ENCODE data around the gene CUL5. TPM values are rescaled to one million over a fixed set of nuclear protein-coding genes. Genes with fewer than 3 reads are reported as not detected.
"Not testable (repeated sequence)": the region's sequence is repeated elsewhere in the genome, so short reads cannot be mapped to it uniquely, and the experiment has no call there.

The CUL5 gene
- polyA plus RNA-seq, 1 donor from 2014 or later, result 40.2 TPM

- Histone ChIP-seq H3K9ac (ENCODE audit: low read length) (no peak overlapping the region), H3K4me2 (ENCODE audit: low read length) (no peak overlapping the region), H3K9me3 (ENCODE audit: low read length) (no peaks in the 10 kb centered on the region), H4K20me1 (ENCODE audit: insufficient read depth) (no peaks in the 10 kb centered on the region), H3K79me2 (replicated peaks; ENCODE audit: insufficient read depth, low read length) (no peaks in the 10 kb centered on the region), H3F3A (ENCODE audit: insufficient read depth, low read length, poor library complexity, severe bottlenecking) (no peaks in the 10 kb centered on the region), H3K27me3 (ENCODE audit: insufficient read depth, low read depth, low read length) (no peaks in the 10 kb centered on the region), H3K4me3 (ENCODE audit: low read length) (no peak overlapping the region), H3K27ac (ENCODE audit: low read length) (no peak overlapping the region), H2AFZ (ENCODE audit: low read depth, low read length) (no peak overlapping the region), H3K36me3 (ENCODE audit: insufficient read depth, low read length) (no peaks in the 10 kb centered on the region), H3K9me2 (ENCODE audit: insufficient read depth, low read length) (no peaks in the 10 kb centered on the region)
- no peak for TF ChIP-seq EZH2 (IDR thresholded peaks at IDR 0.05; ENCODE audit: borderline replicate concordance, insufficient read depth, low read length, poor library complexity, severe bottlenecking)
- TF ChIP-seq SMC3 (conservative IDR thresholded peaks at IDR 0.05; ENCODE audit: poor library complexity), result no peak
- TF ChIP-seq TAF1 (IDR thresholded peaks at IDR 0.05; ENCODE audit: low read depth), result no peak
- TF ChIP-seq REST (IDR thresholded peaks at IDR 0.05; ENCODE audit: borderline replicate concordance), result no peak
- no peak for TF ChIP-seq POLR2AphosphoS5 (IDR thresholded peaks at IDR 0.05)
- TF ChIP-seq CTCF (IDR thresholded peaks at IDR 0.05; ENCODE audit: poor library complexity, severe bottlenecking), result no peak
- no peak for TF ChIP-seq EP300 (conservative IDR thresholded peaks at IDR 0.05; ENCODE audit: poor library complexity, severe bottlenecking)
- TF ChIP-seq RAD21 (conservative IDR thresholded peaks at IDR 0.05), result no peak
- TF ChIP-seq MXI1 (conservative IDR thresholded peaks at IDR 0.05; ENCODE audit: poor library complexity, severe bottlenecking), result no peak
These were observed 123.3 kb downstream of the CUL5 start for GRCh38 chr11:108131993-108132392.

GRCh38 chr11:108132993-108133538 lies 124.4 kb downstream of the CUL5 start:
- not testable (repeated sequence) for H3K79me2 ChIP-seq (replicated peaks; ENCODE audit: insufficient read depth, low read length); H3K36me3 ChIP-seq (ENCODE audit: insufficient read depth, low read length)

More at GRCh38 chr11:108132993-108133538, 124.4 kb downstream of the CUL5 start:
- not testable (repeated sequence) for H3K9ac ChIP-seq (ENCODE audit: low read length); H3K27me3 ChIP-seq (ENCODE audit: insufficient read depth, low read depth, low read length); H3K9me2 ChIP-seq (ENCODE audit: insufficient read depth, low read length); H2AFZ ChIP-seq (ENCODE audit: low read depth, low read length); H3K9me3 ChIP-seq (ENCODE audit: low read length); H3K27ac ChIP-seq (ENCODE audit: low read length); H3K4me3 ChIP-seq (ENCODE audit: low read length); H4K20me1 ChIP-seq (ENCODE audit: insufficient read depth); H3F3A ChIP-seq (ENCODE audit: insufficient read depth, low read length, poor library complexity, severe bottlenecking); H3K4me2 ChIP-seq (ENCODE audit: low read length)
